K562 (cell line): ENCODE data around the gene ALS2. TPM values are rescaled to one million over a fixed set of nuclear protein-coding genes. Genes with fewer than 3 reads are reported as not detected.

Experiments
- ATAC-seq: fragments of 200-7000 bp; cut with Tn5 transposase; 3 replicates; pipeline ENCODE4 v1.9.1; 2020; ENCODE audit warnings: moderate library complexity
- BruUV-seq: library from RNA; stranded (reverse); fragments of 400-500 nt; replicated peaks from 2 replicates; lab custom pipeline; 2021; lab: Mats Ljungman, UMichigan
- CTCF ChIA-PET: fragments of 300-600 bp; formaldehyde crosslinking; extraction: SDS; loops from one replicate; lab custom pipeline; 2021; ENCODE audit warnings: low intra/inter-chr PET ratio; lab: Yijun Ruan, JAX
- POLR2A ChIA-PET: fragments of 300-600, 350-650 bp; sonication (Branson Sonifier 250); formaldehyde crosslinking; extraction: SDS; loops from one replicate; lab custom pipeline; 2021; ENCODE audit warnings: antibody characterized with exemption, inconsistent platforms; lab: Yijun Ruan, JAX
- DNase-seq, 4 experiments: peaks; one replicate each; pipeline versions ENCODE4 v3.0.0 to v3.0.0-alpha.2; 2011 to 2018; ENCODE audit warnings: low spot score in 3 of 4, mixed read lengths in 3 of 4; ENCODE audit errors: extremely low read depth in 1 of 4
- FAIRE-seq: peaks from 2 replicates; lab custom pipeline; 2011; peaks lifted over from hg19 to GRCh38; lab: Jason Lieb, UNC
- H2AFZ ChIP-seq: 2 replicates; pipeline ENCODE4 v1.6.0; 2011; ENCODE audit warnings: low read depth, low read length, control low read depth, inconsistent platforms
- H3K27ac ChIP-seq: fragments of 200-600 bp; 3 replicates; pipeline ENCODE4 v1.8.0; 2011; ENCODE audit warnings: low read depth, mild to moderate bottlenecking, control low read depth, inconsistent platforms, low read length, moderate library complexity, mixed read lengths; ENCODE audit errors: extremely low read depth
- H3K27me3 ChIP-seq, 2 experiments: fragments of 300-600 bp in 1 of 2; 2 replicates in 1 of 2; 3 replicates in 1 of 2; pipeline versions ENCODE4 v1.6.0 to v1.8.0; 2011; ENCODE audit warnings: inconsistent platforms in 2 of 2, low read length in 2 of 2, mild to moderate bottlenecking in 1 of 2, mixed read lengths in 1 of 2, moderate library complexity in 1 of 2; ENCODE audit not compliant: control insufficient read depth in 2 of 2, insufficient read depth in 2 of 2
- H3K36me3 ChIP-seq: fragments of 300-600 bp; 3 replicates; pipeline ENCODE4 v1.8.0; 2011; ENCODE audit warnings: mild to moderate bottlenecking, low read length, inconsistent platforms; ENCODE audit not compliant: control insufficient read depth, insufficient read depth
- H3K4me1 ChIP-seq, 2 experiments: fragments of 200-600 bp in 1 of 2; replicated peaks in 1 of 2; 2 replicates in 1 of 2; 3 replicates in 1 of 2; pipeline versions ENCODE4 v1.5.1 to v1.8.0; 2011; ENCODE audit warnings: inconsistent platforms in 2 of 2, low read length in 2 of 2, mild to moderate bottlenecking in 1 of 2, mixed read lengths in 1 of 2, moderate library complexity in 1 of 2; ENCODE audit not compliant: control insufficient read depth in 2 of 2, insufficient read depth in 2 of 2
- H3K4me2 ChIP-seq: 2 replicates; pipeline ENCODE4 v1.6.1; 2011; ENCODE audit warnings: low read length, control low read depth, inconsistent platforms, mixed read lengths; ENCODE audit not compliant: insufficient read depth
- H3K4me3 ChIP-seq: fragments of 200-600 bp; sonication (generic), shearing (Covaris generic); 2 replicates; pipeline ENCODE4 v1.5.1; 2016; ENCODE audit warnings: control low read depth, inconsistent platforms
- H3K79me2 ChIP-seq: fragments of 200-600 bp; 3 replicates; pipeline ENCODE4 v1.8.0; 2011; ENCODE audit warnings: low read length, inconsistent platforms; ENCODE audit not compliant: control insufficient read depth, insufficient read depth
- H3K9ac ChIP-seq, 2 experiments: 2 replicates each; pipeline versions ENCODE4 v1.6.0 to v1.6.1; 2011; ENCODE audit warnings: low read depth in 2 of 2, low read length in 2 of 2, control low read depth in 1 of 2, inconsistent platforms in 1 of 2, mild to moderate bottlenecking in 1 of 2, mixed read lengths in 1 of 2; ENCODE audit not compliant: insufficient read depth in 1 of 2
- H3K9me1 ChIP-seq: one replicate; pipeline ENCODE4 v1.6.0; 2011; ENCODE audit warnings: inconsistent platforms, mild to moderate bottlenecking, low read length, moderate library complexity; ENCODE audit not compliant: control insufficient read depth, insufficient read depth
- H3K9me3 ChIP-seq: replicated peaks from 2 replicates; pipeline ENCODE4 v1.5.1; 2011; ENCODE audit warnings: low read depth, low read length, inconsistent platforms; ENCODE audit not compliant: control insufficient read depth, insufficient read depth
- H4K20me1 ChIP-seq: replicated peaks from 2 replicates; pipeline ENCODE4 v1.6.1; 2011; ENCODE audit warnings: low read length, inconsistent platforms, mixed read lengths; ENCODE audit not compliant: control insufficient read depth, insufficient read depth
- BHLHE40 ChIP-seq: IDR thresholded peaks from 2 replicates; pipeline ENCODE4 v1.6.1; 2011; ENCODE audit warnings: low read length, improper control_type of control experiment
- CBX8 ChIP-seq: fragments of 200-600 bp; sonication (generic); IDR thresholded peaks from 2 replicates; pipeline ENCODE4 v1.6.1; 2012; ENCODE audit warnings: borderline replicate concordance, mixed run types, low read depth, mild to moderate bottlenecking, moderate library complexity, mixed read lengths, low read length, control low read depth, inconsistent platforms; ENCODE audit not compliant: poor library complexity, severe bottlenecking; ENCODE audit errors: extremely low read depth
- DACH1 ChIP-seq: fragments of 450-650 bp; IDR thresholded peaks from 2 replicates; pipeline ENCODE4 v1.6.1; 2018; ENCODE audit not compliant: partially characterized antibody
- GABPB1 ChIP-seq: sonication (generic); formaldehyde crosslinking; IDR thresholded peaks from 2 replicates; pipeline ENCODE4 v1.8.0; 2022; ENCODE audit warnings: mild to moderate bottlenecking, missing genetic modification reagents
- HLTF ChIP-seq: fragments of 450-650 bp; IDR thresholded peaks from 2 replicates; pipeline ENCODE4 v1.6.1; 2016
- KDM2B ChIP-seq: fragments of 250-450 bp; sonication (Bioruptor Pico); IDR thresholded peaks from 2 replicates; pipeline ENCODE4 v1.8.0; 2021; ENCODE audit warnings: mild to moderate bottlenecking, moderate library complexity
- NCOA2 ChIP-seq, 2 experiments: fragments of 450-650 bp; IDR thresholded peaks; 2 replicates each; pipeline ENCODE4 v1.6.1; 2018; ENCODE audit warnings: mild to moderate bottlenecking in 2 of 2, moderate library complexity in 1 of 2; ENCODE audit not compliant: partially characterized antibody in 2 of 2
- NCOA4 ChIP-seq: fragments of 450-650 bp; IDR thresholded peaks from 2 replicates; pipeline ENCODE4 v1.6.1; 2018; ENCODE audit warnings: mild to moderate bottlenecking; ENCODE audit not compliant: partially characterized antibody
- SP1 ChIP-seq: sonication (generic); formaldehyde crosslinking; IDR thresholded peaks from 2 replicates; pipeline ENCODE4 v1.8.1; 2022; ENCODE audit warnings: mild to moderate bottlenecking, missing genetic modification reagents
- SRSF3 ChIP-seq: fragments of 200-400 bp; formaldehyde crosslinking; IDR thresholded peaks from 2 replicates; pipeline ENCODE4 v1.6.1; 2016; ENCODE audit warnings: mild to moderate bottlenecking, low read length, moderate library complexity; ENCODE audit not compliant: insufficient read depth
- UBTF ChIP-seq, 2 experiments: IDR thresholded peaks; 2 replicates each; pipeline ENCODE4 v1.6.1; 2012; ENCODE audit warnings: improper control_type of control experiment in 2 of 2, low read depth in 2 of 2, low read length in 2 of 2, borderline replicate concordance in 1 of 2
- ZNF133 ChIP-seq: fragments of 250-450 bp; sonication (Bioruptor Pico); IDR thresholded peaks from 2 replicates; pipeline ENCODE4 v1.4.0; 2020; ENCODE audit warnings: mild to moderate bottlenecking
- ZNF253 ChIP-seq: fragments of 250-450 bp; sonication (Bioruptor Pico); conservative IDR thresholded peaks from 2 replicates; pipeline ENCODE4 v1.6.1; 2021; ENCODE audit warnings: mild to moderate bottlenecking
- WGBS: fragments of 100-300 bp; shearing (Covaris generic); methylation state at CpG from one replicate; pipeline ENCODE4 v1.1.6; 2016; ENCODE audit warnings: low coverage, mixed read lengths; ENCODE audit not compliant: insufficient coverage; ENCODE audit errors: missing lambda C conversion rate; 5-methylcytosine and 5-hydroxymethylcytosine counted together
- in situ Hi-C: fragments of 300-500 bp; cut with MboI; formaldehyde crosslinking; loops from 4 replicates; pipeline ENCODE4 v1.15.0; 2018; ENCODE audit warnings: inconsistent platforms, mixed read lengths
- intact Hi-C: fragments of 100-400 bp; cut with micrococcal nuclease; formaldehyde crosslinking; loops from 2 replicates; pipeline ENCODE4 v1.14.2; 2022
- polyA plus RNA-seq, 8 experiments: library from polyadenylated mRNA; depleted of rRNA in 4 of 8; stranded (reverse) in 5 of 8; unstranded in 3 of 8; fragments of >200 nt; fragmentation: Nextera tagmentation in 2 of 8; fragmentation: Illumina TruSeq in 1 of 8; extraction: Ambion mirVana in 2 of 8; extraction: Trizol in 1 of 8; gene quantifications; 2 replicates each; pipeline versions ENCODE4 v1.2.1 to v1.2.3, GENCODE V29; 2011 to 2014; ENCODE audit warnings: inconsistent platforms in 1 of 8, missing spikeins in 1 of 8
- total RNA-seq, 7 experiments: library from RNA; depleted of rRNA in 6 of 7; stranded (reverse); fragments of >200 nt in 6 of 7; fragmentation: Illumina TruSeq in 2 of 7; extraction: Trizol in 2 of 7; gene quantifications; 2 replicates each; pipeline versions ENCODE4 v1.2.1 to v1.2.3, GENCODE V29; 2011 to 2021; ENCODE audit warnings: low replicate concordance in 1 of 7
- TF ChIP-seq, protein P1 (sequence below): fragments of 250-450 bp; sonication (Bioruptor Pico); IDR thresholded peaks from 2 replicates; pipeline ENCODE4 v1.8.0; 2022; ENCODE audit warnings: moderate library complexity, mild to moderate bottlenecking, inconsistent platforms

ALS2 gene
- total and polyA plus RNA-seq, 9 of the 15 experiments (the other 6 are each of a cell fraction or from before 2014, with no cell fraction given), result 5.2 to 17.7 (median 11.6) TPM

DNA sequence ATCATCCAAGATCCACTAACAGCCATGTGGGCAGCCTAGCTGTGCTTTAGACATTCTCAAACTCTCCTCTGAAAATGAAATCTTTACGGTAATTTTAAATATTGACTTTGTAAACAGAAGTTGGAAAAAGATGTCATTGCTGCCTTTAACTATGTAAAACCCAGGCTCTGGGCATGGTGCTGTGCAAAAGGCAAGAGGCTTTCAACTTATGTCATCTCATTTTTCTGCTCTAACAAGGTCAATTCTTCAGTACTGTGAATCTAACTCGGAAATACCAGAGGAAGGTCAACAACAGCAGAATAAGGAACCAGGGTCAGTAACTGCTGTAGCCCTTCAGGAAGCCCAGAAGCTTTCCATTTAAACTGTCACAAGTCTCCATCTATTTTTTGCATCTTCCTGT, 45.2 kb downstream of the ALS2 start:
- CTCF ChIA-PET, result no interaction called here
- H3K9ac ChIP-seq, result no peak overlapping the region
- in situ Hi-C loops, result no loop called here
- TF ChIP-seq ZNF133 (CRISPR knock-in tag) (no peak), BHLHE40 (no peak), ZNF253 (CRISPR knock-in tag) (no peak), GABPB1 (CRISPR knock-in tag) (no peak), NCOA2 (IDR thresholded peaks at IDR 0.05; ENCODE audit: partially characterized antibody in 2 of 2) (no peak), UBTF (IDR thresholded peaks at IDR 0.05; ENCODE audit: borderline replicate concordance in 1 of 2, low read depth in 2 of 2, low read length in 2 of 2) (no peak), SP1 (CRISPR knock-in tag) (no peak), HLTF (no peak), DACH1 (no peak), SRSF3 (no peak), KDM2B (CRISPR knock-in tag) (no peak), NCOA4 (no peak), CBX8 (no peak)
- TF ChIP-seq, protein P1, sequence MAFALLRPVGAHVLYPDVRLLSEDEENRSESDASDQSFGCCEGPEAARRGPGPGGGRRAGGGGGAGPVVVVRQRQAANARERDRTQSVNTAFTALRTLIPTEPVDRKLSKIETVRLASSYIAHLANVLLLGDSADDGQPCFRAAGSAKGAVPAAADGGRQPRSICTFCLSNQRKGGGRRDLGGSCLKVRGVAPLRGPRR (CRISPR knock-in tag), result no peak

More for the DNA sequence above, 45.2 kb downstream of the ALS2 start:
- H3K4me2 ChIP-seq, result no peak overlapping the region
- H4K20me1 ChIP-seq, result no peaks in the 10 kb centered on the region
- no peaks in the 10 kb centered on the region for H3K9me3 ChIP-seq
- intact Hi-C loops, result no loop called here
- POLR2A ChIA-PET, result no interaction called here
- H3K9me1 ChIP-seq, result no peaks in the 10 kb centered on the region
- H3K4me3 ChIP-seq, result no peak overlapping the region
- 73% methylated on average over 2 of the region's 2 CpGs for WGBS
- FAIRE-seq, result no peak
- no peak overlapping the region for H2AFZ ChIP-seq
- H3K79me2 ChIP-seq, result no peaks in the 10 kb centered on the region
- no peak for DNase-seq
- no peak overlapping the region for H3K27ac ChIP-seq
- BruUV-seq, result no TSS peak
- H3K27me3 ChIP-seq, result no peaks in the 10 kb centered on the region
- no peak for ATAC-seq
- H3K36me3 ChIP-seq, result peaks cover 13% of the 10 kb centered on the region; the same call in 2 of the 3 replicates
- H3K4me1 ChIP-seq, result no peaks in the 10 kb centered on the region
